Epithelial cell of prostate (primary cell): Measurements from ENCODE around the gene PCP2.

Experiments
- DNase-seq: peaks from one replicate; pipeline ENCODE4 v3.0.0-alpha.2; 2011; ENCODE audit warnings: low read depth, low spot score
- H3K27ac ChIP-seq: fragments of 450-650 bp; 2 replicates; pipeline ENCODE4 v1.5.1; 2017; ENCODE audit warnings: mild to moderate bottlenecking

PCP2 gene

DNA sequence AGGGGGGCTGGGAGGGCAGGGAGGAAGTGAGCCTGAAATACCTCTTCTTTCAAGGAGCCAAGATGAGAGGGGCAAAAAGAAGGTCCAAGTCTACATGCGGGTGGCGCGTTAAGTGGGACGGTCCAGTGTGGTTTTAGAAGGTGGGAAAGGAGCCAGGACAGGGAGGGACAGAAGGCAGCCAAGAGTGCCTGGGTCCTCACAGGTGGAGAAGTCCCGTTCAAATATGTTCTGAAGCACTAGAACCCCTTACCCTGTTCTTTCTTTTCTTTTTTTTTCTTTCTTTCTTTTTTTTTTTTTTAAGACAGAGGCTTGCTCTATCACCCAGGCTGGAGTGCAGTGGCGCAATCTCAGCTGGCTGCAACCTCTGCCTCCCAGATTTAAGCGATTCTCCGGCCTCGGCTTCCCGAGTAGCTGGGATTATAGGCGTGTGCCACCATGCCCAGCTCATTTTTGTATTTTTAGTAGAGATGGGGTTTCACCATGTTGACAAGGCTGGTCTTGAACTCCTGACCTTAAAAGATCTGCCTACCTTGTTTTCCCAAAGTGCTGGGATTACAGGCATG is 30.5 kb downstream of the PCP2 start:
- DNase-seq = no peak

DNA sequence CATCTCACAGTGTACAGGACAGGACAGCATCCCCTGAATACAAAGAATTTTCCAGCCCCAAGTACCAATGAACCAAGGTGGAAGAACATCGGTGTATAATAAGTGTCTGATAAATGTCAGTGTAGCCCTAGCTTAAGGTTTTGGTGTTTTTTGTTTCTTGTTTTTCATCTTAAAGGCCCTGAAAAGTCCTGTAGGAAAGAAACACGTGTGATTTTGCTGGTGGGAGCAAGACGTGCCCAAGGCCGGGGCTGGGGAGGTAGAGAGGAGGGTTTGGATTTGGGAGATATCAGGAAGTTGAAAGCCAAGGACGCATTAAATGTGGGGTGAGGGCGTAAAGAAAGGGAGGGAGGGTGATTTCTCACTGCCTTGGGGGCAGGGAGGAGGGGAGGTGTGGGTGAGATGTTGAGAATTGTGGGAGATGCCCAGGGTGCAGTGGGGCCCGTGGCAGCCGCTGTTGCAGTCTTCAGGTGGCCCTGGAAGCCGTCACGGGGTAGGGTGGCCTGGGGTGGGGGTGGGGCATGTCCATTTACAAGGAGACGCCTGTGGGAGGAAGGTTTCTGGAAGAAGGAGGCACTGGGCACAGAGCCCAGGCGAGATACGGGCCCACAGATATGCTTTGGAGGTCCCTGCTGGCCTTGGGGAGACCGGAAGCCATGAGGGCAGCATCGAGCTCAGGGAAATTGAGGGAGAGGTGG is 31.1 kb downstream of the PCP2 start:
- DNase-seq = no peak
- H3K27ac ChIP-seq = no peak overlapping the region

More for the DNA sequence above, 30.5 kb downstream of the PCP2 start:
- no peak overlapping the region for H3K27ac ChIP-seq

DNA sequence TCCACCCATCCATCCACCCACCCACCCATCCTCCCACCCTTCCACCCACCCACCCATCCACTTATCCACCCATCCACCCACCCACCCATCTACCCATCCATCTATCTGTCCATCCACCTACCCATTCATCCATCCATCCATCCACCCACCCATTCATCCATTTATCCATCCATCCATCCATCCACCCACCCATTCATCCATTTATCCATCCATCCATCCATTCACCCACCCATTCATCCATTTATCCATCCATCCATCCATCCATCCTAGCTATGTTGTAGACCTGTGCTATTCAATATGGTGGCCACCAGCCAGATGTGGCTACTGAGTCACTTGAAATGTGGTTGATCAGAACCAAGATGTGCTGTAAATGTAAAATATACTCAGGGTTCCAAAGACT is 32.8 kb downstream of the PCP2 start:
- DNase-seq = no peak
- H3K27ac ChIP-seq = no peak overlapping the region

DNA sequence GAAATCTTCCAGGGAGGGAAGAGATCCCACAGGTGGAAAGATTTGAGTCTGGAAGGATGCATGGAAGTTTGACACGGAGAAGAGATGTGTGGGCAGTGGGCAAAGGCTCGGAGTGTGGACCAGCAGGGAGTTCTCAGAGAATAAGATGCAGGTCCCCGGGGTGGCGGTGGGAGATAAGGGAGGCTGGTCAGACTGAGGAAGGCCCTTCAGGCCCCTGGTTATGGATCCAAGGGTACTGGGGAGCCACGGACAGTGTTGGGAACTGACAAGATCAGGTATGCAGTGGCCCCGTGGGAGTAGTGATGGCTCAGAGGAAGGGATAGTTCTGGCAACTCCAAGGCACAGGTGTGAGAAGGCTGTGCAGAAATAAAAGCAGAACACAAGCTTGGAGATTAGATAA is 35.3 kb downstream of the PCP2 start:
- H3K27ac ChIP-seq = no peak overlapping the region
- DNase-seq = no peak

DNA sequence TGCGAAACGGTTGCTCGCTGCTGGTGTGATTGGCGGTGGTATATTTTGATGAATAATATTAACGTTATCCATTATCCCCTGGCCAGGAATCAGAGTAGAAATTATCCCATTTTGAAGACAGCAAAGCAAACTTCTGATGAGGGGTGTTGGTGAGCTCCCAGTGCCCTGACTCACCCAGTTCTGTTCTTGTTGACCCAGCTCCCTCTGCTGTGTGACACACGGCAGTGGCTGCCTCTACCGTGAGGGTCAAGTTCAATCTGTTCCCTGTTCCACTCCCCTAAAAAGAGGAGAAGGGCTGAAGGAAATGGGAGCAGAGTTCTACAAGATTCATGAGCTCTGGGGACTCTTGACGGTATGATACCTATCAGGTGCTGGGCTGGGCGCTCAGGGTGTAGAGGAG is 35.8 kb downstream of the PCP2 start:
- no peak for DNase-seq
- no peak overlapping the region for H3K27ac ChIP-seq

DNA sequence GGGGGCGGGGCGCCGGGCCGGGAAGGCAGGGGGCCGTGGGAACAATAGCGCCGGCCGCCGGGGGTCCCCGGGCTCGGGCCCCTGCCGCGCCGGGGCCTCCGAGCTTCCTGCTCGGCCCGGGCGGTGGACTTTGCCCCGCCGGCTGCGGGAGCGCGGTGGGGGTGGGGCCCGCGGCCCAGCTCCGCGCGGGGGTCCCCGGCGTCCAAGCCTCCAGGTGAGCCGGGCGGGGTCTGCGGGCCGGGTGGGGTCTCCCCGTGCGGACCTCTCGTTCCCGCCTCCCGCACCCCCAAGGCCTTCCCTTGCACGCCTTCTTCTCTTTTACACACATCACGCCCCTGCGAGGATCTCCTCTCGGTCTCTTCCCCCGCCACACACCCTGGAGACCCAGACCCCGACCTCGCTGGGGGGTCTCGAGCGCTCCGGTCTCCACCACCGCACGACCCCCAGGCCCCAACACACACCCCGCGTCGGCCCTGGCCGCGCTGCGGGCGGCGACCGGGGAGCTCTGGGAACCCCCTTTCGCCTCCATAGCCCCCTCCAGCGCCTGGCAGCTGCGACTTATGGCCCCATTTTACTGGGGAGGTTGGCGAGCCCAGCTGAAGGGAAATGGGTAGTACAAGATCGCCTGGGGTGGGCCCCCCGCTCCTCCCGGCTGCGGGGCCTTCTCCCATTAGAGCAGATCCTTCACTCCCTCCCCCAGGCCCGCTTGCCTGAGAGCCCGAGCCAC is 37.1 kb downstream of the PCP2 start:
- no peak for DNase-seq
- H3K27ac ChIP-seq = no peak overlapping the region

DNA sequence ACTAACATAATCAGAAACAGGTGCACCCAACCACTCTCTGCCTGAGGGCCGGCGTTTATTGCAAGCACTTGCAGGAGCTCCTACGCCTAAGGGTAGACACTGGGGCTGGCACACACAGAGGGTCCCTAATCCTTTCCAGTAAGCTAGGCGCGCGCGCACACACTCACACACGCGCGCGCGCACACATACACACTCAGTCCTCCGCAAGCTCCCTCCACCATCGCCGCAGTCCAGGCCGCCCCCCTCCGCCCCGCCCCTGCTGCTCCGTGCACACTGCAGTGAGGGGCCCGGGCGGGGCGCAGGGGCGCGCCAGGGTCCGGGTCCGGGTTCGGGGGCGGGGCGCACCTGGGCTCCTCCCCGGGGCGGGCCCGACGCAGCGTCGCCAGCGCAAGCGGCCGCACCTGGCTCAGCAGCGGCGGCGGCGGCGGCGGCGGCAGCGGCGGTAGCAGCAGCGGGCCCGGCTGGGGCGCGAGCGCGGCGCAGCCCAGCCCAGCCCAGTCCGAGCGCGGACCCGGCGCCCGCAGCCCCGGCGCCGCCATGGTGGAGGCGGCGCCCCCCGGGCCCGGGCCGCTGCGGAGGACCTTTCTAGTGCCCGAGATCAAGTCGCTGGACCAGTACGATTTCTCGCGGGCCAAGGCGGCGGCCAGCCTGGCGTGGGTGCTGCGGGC is 37.9 kb downstream of the PCP2 start, which contains the start of gene CAMSAP3:
TSS of gene CAMSAP3 (plus strand) at position 398 of the 668 bp plus-strand sequence. CDS start at position 538, 140 bp downstream.
- no peak within 1 kb of the TSS for H3K27ac ChIP-seq
- no peak for DNase-seq

DNA sequence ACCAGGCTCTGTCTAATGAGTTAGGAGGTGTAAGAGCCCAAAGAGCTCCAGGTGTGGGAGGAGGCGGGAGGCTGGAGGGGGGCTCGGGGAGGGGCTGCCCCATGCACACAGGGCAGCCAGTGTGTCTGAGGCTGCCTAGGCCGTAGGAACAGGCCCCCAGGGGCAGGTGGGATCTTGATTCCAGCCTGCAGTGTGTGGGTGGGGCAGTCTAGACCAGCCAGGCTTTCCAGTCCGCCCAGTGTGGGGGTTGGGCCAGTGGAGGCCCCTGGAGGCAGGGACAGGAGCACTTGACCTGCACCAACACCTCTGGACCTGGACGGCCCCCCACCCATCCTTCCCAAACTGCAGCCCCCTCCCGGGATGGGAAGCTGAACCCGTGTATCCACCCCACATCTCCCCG is 43.3 kb downstream of the PCP2 start:
- no peak overlapping the region for H3K27ac ChIP-seq
- no peak for DNase-seq

DNA sequence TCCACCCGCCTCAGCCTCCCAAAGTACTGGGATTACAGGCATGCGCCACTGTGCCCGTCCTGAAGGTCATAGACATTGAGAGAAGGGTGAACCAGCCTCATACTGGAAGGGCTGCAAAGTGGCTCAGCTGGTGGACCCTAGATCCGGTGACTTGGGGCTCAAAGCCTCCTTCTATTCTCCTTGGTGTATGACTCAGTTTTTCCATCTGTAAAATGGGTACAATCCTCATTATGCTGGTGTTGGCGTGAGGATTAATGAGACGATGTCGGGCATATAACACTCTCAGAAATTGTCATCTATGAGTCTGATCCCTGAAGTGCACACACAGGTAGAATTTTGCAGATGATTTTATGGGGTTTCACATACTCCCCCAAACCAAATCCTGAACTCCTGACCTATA is 43.7 kb downstream of the PCP2 start:
- no peak for DNase-seq

DNA sequence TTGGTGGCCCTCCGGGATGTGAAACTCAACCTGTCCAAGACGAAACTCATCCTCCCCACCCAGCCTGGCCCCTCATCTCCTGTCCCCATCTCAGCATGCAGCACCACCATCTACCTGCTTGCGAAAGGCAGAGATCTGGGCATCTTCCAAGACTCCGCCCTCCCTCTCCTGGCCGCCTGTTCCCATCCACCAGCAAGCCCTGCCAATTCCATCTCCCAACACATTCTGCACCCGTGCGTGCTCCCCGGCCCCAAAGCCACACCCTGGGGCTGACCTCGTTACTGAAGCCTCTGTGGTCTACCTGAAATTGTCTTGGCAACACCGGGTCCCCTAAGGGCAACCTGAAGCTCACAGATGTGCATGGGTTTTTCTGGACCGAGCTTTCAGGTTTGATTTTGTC is 51.1 kb downstream of the PCP2 start:
- H3K27ac ChIP-seq = no peak overlapping the region
- DNase-seq = no peak

More for the DNA sequence above, 43.7 kb downstream of the PCP2 start:
- H3K27ac ChIP-seq = no peak overlapping the region
